H9 (cell line): ENCODE results near the gene ACSL3. TPM values are rescaled to one million over a fixed set of nuclear protein-coding genes. Genes with fewer than 3 reads are reported as not detected.
A peak's percentile ranks its signal among the peaks of the same experiment; 100 is the strongest.

ENCODE experiments used
- DNase-seq: peaks from one replicate; pipeline ENCODE4 v3.0.0-alpha.2; 2017
- H2AFZ ChIP-seq: one replicate; pipeline ENCODE4 v1.6.1; 2013; ENCODE audit warnings: mild to moderate bottlenecking, low read length, control low read depth, moderate library complexity
- H2AK5ac ChIP-seq: 2 replicates; pipeline ENCODE4 v1.6.1; 2013; ENCODE audit warnings: low read length, control low read depth, mixed read lengths; ENCODE audit not compliant: insufficient read length
- H2BK120ac ChIP-seq: one replicate; pipeline ENCODE4 v1.6.1; 2013; ENCODE audit warnings: low read depth, mild to moderate bottlenecking, low read length, control low read depth, inconsistent platforms; ENCODE audit not compliant: poor library complexity, severe bottlenecking
- H2BK12ac ChIP-seq: 2 replicates; pipeline ENCODE4 v1.6.1; 2013; ENCODE audit warnings: low read length, control low read depth, mixed read lengths, low read depth; ENCODE audit not compliant: insufficient read length
- H2BK15ac ChIP-seq: 2 replicates; pipeline ENCODE4 v1.6.1; 2013; ENCODE audit warnings: low read depth, low read length, control low read depth
- H2BK20ac ChIP-seq: one replicate; pipeline ENCODE4 v1.6.1; 2013; ENCODE audit warnings: low read depth, mild to moderate bottlenecking, low read length, control low read depth, inconsistent platforms; ENCODE audit not compliant: poor library complexity, severe bottlenecking
- H2BK5ac ChIP-seq: 2 replicates; pipeline ENCODE4 v1.6.1; 2013; ENCODE audit warnings: low read length, control low read depth, mixed read lengths; ENCODE audit not compliant: insufficient read length
- H3K14ac ChIP-seq: 2 replicates; pipeline ENCODE4 v1.6.1; 2013; ENCODE audit warnings: low read length, control low read depth; ENCODE audit not compliant: insufficient read depth
- H3K18ac ChIP-seq: 2 replicates; pipeline ENCODE4 v1.6.1; 2013; ENCODE audit warnings: low read depth, mild to moderate bottlenecking, mixed read lengths, low read length, control low read depth; ENCODE audit not compliant: insufficient read length
- H3K23ac ChIP-seq: 2 replicates; pipeline ENCODE4 v1.6.1; 2013; ENCODE audit warnings: low read length, control low read depth, mixed read lengths, low read depth; ENCODE audit not compliant: insufficient read length
- H3K23me2 ChIP-seq: 2 replicates; pipeline ENCODE4 v1.6.1; 2013; ENCODE audit warnings: low read depth, mild to moderate bottlenecking, mixed read lengths, low read length, control low read depth; ENCODE audit not compliant: insufficient read length, poor library complexity, severe bottlenecking
- H3K27ac ChIP-seq: 2 replicates; pipeline ENCODE4 v1.5.1; 2013; ENCODE audit warnings: low read length, control low read depth, mixed read lengths, low read depth; ENCODE audit not compliant: insufficient read length
- H3K27me3 ChIP-seq: 2 replicates; pipeline ENCODE4 v1.6.1; 2013; ENCODE audit warnings: low read length, control low read depth, inconsistent platforms; ENCODE audit not compliant: insufficient read depth
- H3K4ac ChIP-seq: 2 replicates; pipeline ENCODE4 v1.6.1; 2013; ENCODE audit warnings: low read depth, mild to moderate bottlenecking, control low read depth, inconsistent platforms, low read length, moderate library complexity
- H3K4me1 ChIP-seq: 2 replicates; pipeline ENCODE4 v1.6.1; 2013; ENCODE audit warnings: low read length, control low read depth, inconsistent platforms; ENCODE audit not compliant: insufficient read depth
- H3K4me2 ChIP-seq: 2 replicates; pipeline ENCODE4 v1.6.1; 2013; ENCODE audit warnings: low read length, control low read depth, mixed read lengths; ENCODE audit not compliant: insufficient read length, insufficient read depth
- H3K56ac ChIP-seq: 2 replicates; pipeline ENCODE4 v1.6.1; 2013; ENCODE audit warnings: low read depth, mild to moderate bottlenecking, mixed read lengths, low read length, control low read depth; ENCODE audit not compliant: insufficient read length
- H3K79me1 ChIP-seq: 2 replicates; pipeline ENCODE4 v1.6.1; 2013; ENCODE audit warnings: low read depth, mild to moderate bottlenecking, moderate library complexity, low read length, control low read depth, inconsistent platforms; ENCODE audit not compliant: insufficient read depth, poor library complexity, severe bottlenecking
- H3K79me2 ChIP-seq: 2 replicates; pipeline ENCODE4 v1.6.1; 2013; ENCODE audit warnings: low read length, control low read depth, inconsistent platforms; ENCODE audit not compliant: insufficient read depth
- H3K9ac ChIP-seq: 2 replicates; pipeline ENCODE4 v1.6.1; 2013; ENCODE audit warnings: low read length, control low read depth, mixed read lengths; ENCODE audit not compliant: insufficient read length; ENCODE audit errors: extremely low read depth
- H3K9me3 ChIP-seq: one replicate; pipeline ENCODE4 v1.6.1; 2013; ENCODE audit warnings: low read depth, low read length, inconsistent platforms; ENCODE audit not compliant: control insufficient read depth
- H3T11ph ChIP-seq: one replicate; pipeline ENCODE4 v1.6.1; 2013; ENCODE audit warnings: mild to moderate bottlenecking, low read length, control low read depth, inconsistent platforms
- H4K20me1 ChIP-seq: one replicate; pipeline ENCODE4 v1.6.1; 2013; ENCODE audit not compliant: control insufficient read depth, insufficient read length, insufficient read depth
- H4K5ac ChIP-seq: 2 replicates; pipeline ENCODE4 v1.6.1; 2013; ENCODE audit warnings: low read depth, mild to moderate bottlenecking, mixed read lengths, low read length, control low read depth; ENCODE audit not compliant: insufficient read length
- H4K8ac ChIP-seq: replicated peaks from 2 replicates; pipeline ENCODE4 v1.6.1; 2013; ENCODE audit warnings: low read length, control low read depth, mixed read lengths, low read depth; ENCODE audit not compliant: insufficient read length
- H4K91ac ChIP-seq: 2 replicates; pipeline ENCODE4 v1.6.1; 2013; ENCODE audit warnings: low read depth, mild to moderate bottlenecking, moderate library complexity, mixed read lengths, low read length, control low read depth; ENCODE audit not compliant: insufficient read length
- H3K27ac Mint-ChIP-seq, 3 experiments: 2 replicates in 2 of 3; 3 replicates in 1 of 3; pipeline ENCODE4 v1.8.0; 2020 to 2021; ENCODE audit warnings: mixed read lengths in 3 of 3, mild to moderate bottlenecking in 1 of 3, moderate library complexity in 1 of 3
- H3K27me3 Mint-ChIP-seq: 2 replicates; pipeline ENCODE4 v1.8.0; 2021; ENCODE audit warnings: low read depth, mild to moderate bottlenecking, moderate library complexity, mixed read lengths
- H3K36me3 Mint-ChIP-seq, 3 experiments: 2 replicates in 2 of 3; 3 replicates in 1 of 3; pipeline ENCODE4 v1.8.0; 2020 to 2021; ENCODE audit warnings: low read depth in 3 of 3, mixed read lengths in 3 of 3; ENCODE audit not compliant: insufficient read depth in 1 of 3
- H3K4me1 Mint-ChIP-seq, 2 experiments: 2 replicates each; pipeline ENCODE4 v1.8.0; 2020; ENCODE audit warnings: mixed read lengths in 2 of 2
- H3K4me3 Mint-ChIP-seq, 2 experiments: 2 replicates in 1 of 2; 3 replicates in 1 of 2; pipeline ENCODE4 v1.8.0; 2020 to 2021; ENCODE audit warnings: mild to moderate bottlenecking in 2 of 2, mixed read lengths in 2 of 2, moderate library complexity in 1 of 2
- H3K9me3 Mint-ChIP-seq, 2 experiments: 2 replicates in 1 of 2; 3 replicates in 1 of 2; pipeline ENCODE4 v1.8.0; 2020; ENCODE audit warnings: mild to moderate bottlenecking in 2 of 2, mixed read lengths in 2 of 2, moderate library complexity in 1 of 2
- WGBS: extraction: QIAGEN DNeasy Blood & Tissue Kit; methylation state at CpG from one replicate; pipeline ENCODE4 v1.1.7; 2013; ENCODE audit warnings: missing lambda C conversion rate, low lambda C conversion rate, mixed read lengths; ENCODE audit not compliant: insufficient read length; ENCODE audit errors: extremely low coverage; 5-methylcytosine and 5-hydroxymethylcytosine counted together
- total RNA-seq: library from RNA; stranded (reverse); gene quantifications from 2 replicates; pipeline ENCODE4 v1.2.1, GENCODE V29; 2021
- TF ChIP-seq, protein P1 (sequence below): fragments of 200-600 bp; sonication (generic); conservative IDR thresholded peaks from 3 replicates; pipeline ENCODE4 v1.8.0; 2021; ENCODE audit warnings: antibody characterized with exemption, mild to moderate bottlenecking

ACSL3 gene
- total RNA-seq, 1 experiment from 2014 or later: 60.9 TPM

DNA sequence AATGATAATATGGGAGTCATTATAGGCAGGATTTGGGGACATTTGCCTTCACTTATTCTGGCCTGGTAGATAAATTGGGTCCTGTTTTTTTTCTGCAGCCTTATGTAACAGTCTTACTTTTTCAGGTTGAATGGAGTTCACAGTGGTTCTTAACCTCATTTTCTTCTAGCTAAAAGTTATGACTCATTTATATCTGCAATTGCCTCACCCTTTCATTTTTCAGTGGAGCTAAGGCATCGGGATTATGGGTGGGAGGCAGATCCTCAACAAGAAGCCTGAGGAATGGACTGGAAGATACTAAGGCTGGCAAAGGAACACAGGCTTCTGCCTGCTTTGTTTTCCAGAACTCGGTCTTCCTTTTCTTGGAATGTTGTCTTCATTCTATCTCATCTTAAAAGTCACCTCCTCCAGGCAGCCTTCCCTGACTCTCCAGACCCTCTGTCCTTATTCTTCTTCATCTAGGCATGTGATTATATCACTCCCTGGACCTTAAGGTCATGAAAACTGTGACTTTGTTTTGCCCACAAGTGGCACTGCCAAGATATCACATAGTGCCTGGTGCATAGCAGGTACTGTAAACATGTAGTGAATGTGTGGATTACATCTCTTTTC, 41.0 kb upstream of the ACSL3 start:
- Histone ChIP-seq H3K4ac (no peak overlapping the region), H3K14ac (no peak overlapping the region), H3K9ac (no peak overlapping the region), H3K23ac (no peak overlapping the region), H3K79me2 (no peaks in the 10 kb centered on the region), H3K4me1 (no peaks in the 10 kb centered on the region), H2BK120ac (no peak overlapping the region), H2AK5ac (no peak overlapping the region), H3K79me1 (no peaks in the 10 kb centered on the region), H3K27ac (no peak overlapping the region), H2BK5ac (no peak overlapping the region), H3K4me2 (no peak overlapping the region), H4K91ac (no peak overlapping the region), H3K23me2 (peaks cover 2% of the 10 kb centered on the region), H3T11ph (no peak overlapping the region), H2AFZ (no peak overlapping the region), H2BK15ac (no peak overlapping the region), H4K8ac (no peak overlapping the region), H3K27me3 (no peaks in the 10 kb centered on the region), H3K9me3 (no peaks in the 10 kb centered on the region), H3K18ac (peak overlapping the region; percentile 84), H4K5ac (no peak overlapping the region), H2BK20ac (no peak overlapping the region), H2BK12ac (no peak overlapping the region), H3K56ac (no peak overlapping the region), H4K20me1 (no peaks in the 10 kb centered on the region)
- H3K36me3 Mint-ChIP-seq: no peaks in the 10 kb centered on the region
- H3K27ac Mint-ChIP-seq: no peak overlapping the region
- TF ChIP-seq, protein P1, sequence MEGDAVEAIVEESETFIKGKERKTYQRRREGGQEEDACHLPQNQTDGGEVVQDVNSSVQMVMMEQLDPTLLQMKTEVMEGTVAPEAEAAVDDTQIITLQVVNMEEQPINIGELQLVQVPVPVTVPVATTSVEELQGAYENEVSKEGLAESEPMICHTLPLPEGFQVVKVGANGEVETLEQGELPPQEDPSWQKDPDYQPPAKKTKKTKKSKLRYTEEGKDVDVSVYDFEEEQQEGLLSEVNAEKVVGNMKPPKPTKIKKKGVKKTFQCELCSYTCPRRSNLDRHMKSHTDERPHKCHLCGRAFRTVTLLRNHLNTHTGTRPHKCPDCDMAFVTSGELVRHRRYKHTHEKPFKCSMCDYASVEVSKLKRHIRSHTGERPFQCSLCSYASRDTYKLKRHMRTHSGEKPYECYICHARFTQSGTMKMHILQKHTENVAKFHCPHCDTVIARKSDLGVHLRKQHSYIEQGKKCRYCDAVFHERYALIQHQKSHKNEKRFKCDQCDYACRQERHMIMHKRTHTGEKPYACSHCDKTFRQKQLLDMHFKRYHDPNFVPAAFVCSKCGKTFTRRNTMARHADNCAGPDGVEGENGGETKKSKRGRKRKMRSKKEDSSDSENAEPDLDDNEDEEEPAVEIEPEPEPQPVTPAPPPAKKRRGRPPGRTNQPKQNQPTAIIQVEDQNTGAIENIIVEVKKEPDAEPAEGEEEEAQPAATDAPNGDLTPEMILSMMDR: no peak
- H3K9me3 Mint-ChIP-seq: peaks cover 6 to 11% of the 10 kb centered on the region in 2 experiments; a peak in 4 of 5 replicates
- WGBS: no CpG with 5 or more reads among the region's 2 CpGs
- H3K4me3 Mint-ChIP-seq: no peak overlapping the region
- no peaks in the 10 kb centered on the region for H3K4me1 Mint-ChIP-seq
- no peak for DNase-seq
- H3K27me3 Mint-ChIP-seq: peaks cover 2% of the 10 kb centered on the region
